Anterior cingulate cortex (tissue), 58 donors: Measurements from ENCODE around the gene WNK4.

ENCODE experiments used
- DNase-seq, 58 donors: peaks; one replicate each; lab custom pipeline; 2025; lab: John Stamatoyannopoulos, UW

WNK4 gene

DNA sequence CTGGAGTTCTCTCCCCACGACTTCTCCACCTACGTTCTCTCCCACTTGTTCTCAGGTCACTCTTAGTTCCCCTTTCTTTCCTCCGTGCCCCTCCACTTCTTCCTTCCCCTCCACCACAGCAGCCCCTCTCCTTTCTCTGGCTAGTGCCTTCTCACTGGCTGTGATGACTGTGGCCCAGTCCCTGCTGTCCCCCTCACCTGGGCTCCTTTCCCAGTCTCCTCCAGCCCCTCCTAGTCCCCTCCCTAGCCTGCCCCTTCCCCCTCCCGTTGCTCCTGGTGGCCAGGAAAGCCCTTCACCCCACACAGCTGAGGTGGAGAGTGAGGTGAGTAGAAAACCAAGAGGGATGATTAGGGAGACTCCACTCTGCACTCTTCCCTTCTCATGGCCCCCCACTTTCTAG is 14.7 kb downstream of the WNK4 start:
- no peak for DNase-seq

- DNase-seq = no peak
Observed at GRCh38 chr17:42795465-42795864, 15.1 kb downstream of the WNK4 start.

DNA sequence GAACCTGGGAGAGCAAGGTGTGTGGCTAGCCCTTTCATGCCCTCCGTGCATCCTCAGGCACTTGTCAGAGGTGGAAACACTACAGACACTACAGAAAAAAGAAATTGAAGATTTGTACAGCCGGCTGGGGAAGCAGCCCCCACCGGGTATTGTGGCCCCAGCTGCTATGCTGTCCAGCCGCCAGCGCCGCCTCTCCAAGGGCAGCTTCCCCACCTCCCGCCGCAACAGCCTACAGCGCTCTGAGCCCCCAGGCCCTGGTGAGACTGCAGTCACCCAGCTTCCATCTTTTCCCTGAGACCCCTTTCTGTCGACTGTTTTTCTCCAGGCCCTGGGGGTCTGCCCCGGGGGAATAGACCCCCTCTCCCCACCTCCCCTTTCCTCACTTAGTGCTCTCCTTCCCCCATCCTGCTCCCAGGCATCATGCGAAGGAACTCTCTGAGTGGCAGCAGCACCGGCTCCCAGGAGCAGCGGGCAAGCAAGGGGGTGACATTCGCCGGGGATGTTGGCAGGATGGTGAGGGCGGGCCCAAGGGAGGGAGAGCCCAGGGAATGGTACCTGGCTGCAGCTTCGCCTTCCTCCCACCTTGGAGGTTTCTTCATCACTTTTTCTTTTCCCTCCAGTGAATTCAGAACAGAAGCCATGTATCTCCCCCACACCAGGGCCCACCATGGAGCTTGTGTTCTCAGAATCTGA is 15.8 kb downstream of the WNK4 start:
- no peak for DNase-seq

GRCh38 chr17:42797067-42798007 is 16.9 kb downstream of the WNK4 start:
- no peak for DNase-seq

DNA sequence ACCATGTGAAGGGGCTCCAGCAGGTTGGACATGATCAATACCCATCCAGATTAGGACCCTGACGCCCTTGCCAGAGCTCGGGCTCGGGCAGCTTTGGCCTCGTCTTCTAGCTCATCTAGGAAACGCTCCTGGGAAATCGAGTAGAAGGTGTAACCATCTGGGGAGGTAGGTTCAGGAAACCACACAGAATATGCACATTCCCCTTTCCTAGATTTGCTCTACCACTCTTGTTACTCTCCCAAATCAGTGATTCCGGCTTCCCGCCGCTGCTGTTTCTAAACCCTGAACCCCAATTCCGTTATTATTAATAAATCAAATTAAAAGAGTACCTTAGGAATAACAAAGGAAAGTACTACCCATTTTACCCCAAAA is 17.6 kb downstream of the WNK4 start:
- no peak for DNase-seq

- DNase-seq = peak; percentile 7 to 89 (median 71)
Observed at GRCh38 chr17:42798383-42799380, 18.3 kb downstream of the WNK4 start, which contains the start of the genes CNTD1 and COA3. CNTD1 (plus strand) TSS chr17:42798861; CDS start chr17:42799068, 207 bp downstream. COA3 (minus strand) TSS chr17:42798704; CDS start chr17:42798681, 23 bp downstream.

DNA sequence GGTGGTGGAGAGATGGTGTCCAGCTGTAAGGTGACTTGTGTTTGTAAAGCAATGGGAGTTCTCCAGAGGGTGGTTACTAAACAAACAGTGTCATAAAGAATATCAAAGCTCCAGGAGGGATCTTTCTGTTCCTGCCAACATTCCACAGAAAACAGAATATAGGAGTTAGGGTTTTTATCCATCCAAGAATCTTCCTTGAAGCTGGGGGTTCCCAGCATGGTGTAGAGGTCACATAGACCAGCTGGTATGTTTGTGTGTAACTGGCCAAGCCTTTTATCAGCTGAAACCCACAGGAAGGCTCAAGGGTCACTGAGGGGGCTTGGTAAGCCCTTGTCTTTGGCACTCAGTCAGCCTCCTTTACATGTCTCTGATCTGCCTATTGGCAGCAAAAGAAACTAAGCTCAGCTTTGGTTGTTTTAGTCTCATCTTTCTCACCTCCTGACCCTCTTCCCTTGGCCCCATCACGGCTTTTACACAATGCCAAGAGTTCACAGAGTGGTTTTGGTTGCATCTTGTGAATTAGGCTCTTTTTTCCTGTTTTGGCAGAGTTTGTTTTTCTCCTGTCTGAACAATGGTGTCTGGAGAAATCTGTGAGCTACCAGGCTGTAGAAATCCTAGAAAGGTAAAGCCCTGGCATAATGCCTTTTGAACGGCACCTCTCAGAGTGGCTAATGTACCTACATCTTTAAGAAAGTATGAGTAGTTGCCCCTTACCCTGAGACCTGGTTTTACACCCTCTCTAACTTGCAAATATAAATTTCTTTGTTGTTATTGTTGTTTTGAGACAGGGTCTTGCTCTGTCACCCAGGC is 22.9 kb downstream of the WNK4 start:
- no peak for DNase-seq

DNA sequence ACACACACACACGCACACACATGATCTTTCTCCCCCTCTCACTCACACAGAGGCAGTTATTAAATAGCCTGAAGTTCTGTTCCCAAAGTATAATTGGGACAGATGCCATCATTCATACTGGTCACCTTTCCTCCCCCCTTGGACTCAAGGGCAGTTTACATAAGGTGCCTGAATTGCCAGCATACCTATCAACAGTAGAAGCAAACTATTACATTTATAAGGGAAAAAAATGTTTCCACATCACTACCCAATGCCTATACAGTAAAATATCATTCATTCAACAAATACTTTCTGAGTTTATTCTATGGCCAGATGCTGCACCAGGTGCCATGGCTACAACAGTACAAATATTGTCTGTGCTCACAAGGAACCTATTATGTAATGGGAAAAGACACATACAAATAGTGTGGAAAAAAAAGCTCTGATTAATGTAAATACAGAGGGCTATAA is 24.5 kb downstream of the WNK4 start:
- no peak for DNase-seq

DNA sequence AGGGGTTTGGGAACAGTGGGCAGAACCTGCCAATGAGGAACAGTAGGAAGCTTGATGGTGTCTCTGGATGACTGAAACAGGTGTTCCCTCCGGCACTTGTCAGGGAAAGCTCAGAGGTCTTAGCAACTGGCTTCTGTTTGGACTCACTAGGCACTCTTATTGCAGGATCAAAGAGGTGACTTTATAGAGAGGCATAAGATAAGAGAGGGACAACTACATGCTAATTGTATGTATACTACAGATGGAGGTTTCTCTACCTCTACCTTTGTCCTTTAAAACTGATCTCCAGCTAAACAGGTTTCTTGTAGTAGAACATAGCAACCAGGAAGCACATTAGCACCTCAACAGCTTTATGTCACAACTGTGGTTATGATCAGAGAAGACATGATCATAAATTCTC is 25.8 kb downstream of the WNK4 start:
- no peak for DNase-seq

GRCh38 chr17:42809250-42809649 is 28.8 kb downstream of the WNK4 start:
- DNase-seq = peak in 45 of 58 donors; percentile 1 to 72 (median 27)

- no peak for DNase-seq
Observed at GRCh38 chr17:42814633-42815399, 34.4 kb downstream of the WNK4 start.

DNA sequence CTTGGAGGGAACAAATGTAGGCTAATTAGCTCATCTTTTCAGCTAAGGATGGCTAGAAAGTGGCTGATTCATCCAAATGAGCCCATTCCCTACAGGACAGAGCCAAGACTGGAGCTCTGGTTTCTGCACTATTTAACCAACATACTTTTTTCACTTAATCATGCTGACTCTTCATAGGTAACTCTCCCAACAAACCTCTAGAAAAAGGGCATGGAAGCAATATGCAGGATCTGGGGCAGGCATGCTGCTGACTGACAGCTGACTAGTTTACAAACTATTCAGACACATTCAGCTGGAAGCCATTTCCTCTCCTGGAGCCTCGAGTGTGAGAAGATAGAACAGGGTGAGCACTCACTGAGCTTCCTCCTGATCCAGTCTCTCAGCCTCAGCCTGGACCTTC is 37.5 kb downstream of the WNK4 start:
- DNase-seq = no peak

DNA sequence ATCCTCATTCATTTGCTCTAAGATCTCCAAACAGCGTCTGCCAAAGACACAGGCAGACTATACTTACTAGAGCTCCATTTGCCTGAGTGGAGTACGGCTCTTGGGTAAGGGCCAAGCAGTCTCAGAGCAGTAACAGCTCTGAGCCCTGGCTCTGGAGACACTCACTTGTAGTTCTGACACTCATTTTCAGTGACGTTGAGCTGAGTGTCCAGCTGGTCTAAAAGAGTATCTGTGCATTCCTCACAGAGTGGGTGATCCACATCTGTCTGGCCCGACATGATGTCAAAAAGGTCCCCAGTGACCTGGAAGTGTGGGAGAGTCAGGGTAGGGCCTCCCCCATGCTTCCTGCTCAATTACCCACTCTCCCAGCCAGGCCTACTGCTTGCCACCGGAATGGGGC is 38.0 kb downstream of the WNK4 start:
- no peak for DNase-seq

GRCh38 chr17:42819939-42820535 is 39.6 kb downstream of the WNK4 start:
- peak in 2 of 58 donors; percentile 4 to 39 for DNase-seq

- no peak for DNase-seq
Observed at GRCh38 chr17:42821176-42821575, 40.8 kb downstream of the WNK4 start.

DNA sequence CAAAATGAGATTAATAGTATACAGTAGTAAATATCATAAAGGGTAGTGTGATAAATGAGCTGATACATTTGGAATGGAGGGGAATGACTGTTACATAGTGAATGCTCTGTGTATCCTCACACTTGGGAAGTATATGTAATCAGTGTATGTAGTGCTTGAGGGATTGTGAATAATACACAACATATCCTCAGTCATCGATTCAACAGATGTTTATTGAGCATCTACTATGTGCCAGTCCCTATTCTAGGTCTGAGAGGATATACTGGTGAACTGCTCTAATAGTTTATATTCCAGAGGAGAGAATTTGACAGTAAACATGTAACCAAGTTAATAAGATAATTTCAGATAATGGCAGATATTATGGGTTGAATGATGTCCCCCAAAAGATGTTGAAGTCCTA is 47.1 kb downstream of the WNK4 start:
- DNase-seq = no peak

GRCh38 chr17:42830971-42831370 is 50.6 kb downstream of the WNK4 start:
- DNase-seq = no peak
